ENCODE measurements around the gene RASA1.

RASA1 gene

GRCh38 chr5:87430863-87431457, 163.3 kb downstream of the RASA1 start:
- H3K4me1 ChIP-seq (ENCODE audit: insufficient read depth, low read length): no peaks in the 10 kb centered on the region
- H3K4me3 ChIP-seq (ENCODE audit: low read length): no peak overlapping the region
- no peak overlapping the region for H2AFZ ChIP-seq (ENCODE audit: low read depth, low read length)
- H3K9me3 ChIP-seq (ENCODE audit: low read length): no peaks in the 10 kb centered on the region
- H3K36me3 ChIP-seq (ENCODE audit: insufficient read depth, low read length): no peaks in the 10 kb centered on the region
- H3K27me3 ChIP-seq (ENCODE audit: insufficient read depth, low read length): no peaks in the 10 kb centered on the region

GRCh38 chr5:87432460-87432859, 164.8 kb downstream of the RASA1 start:
- H3K9me3 ChIP-seq (ENCODE audit: low read length): no peaks in the 10 kb centered on the region
- H2AFZ ChIP-seq (ENCODE audit: low read depth, low read length): no peak overlapping the region
- no peaks in the 10 kb centered on the region for H3K4me1 ChIP-seq (ENCODE audit: insufficient read depth, low read length)
- no peak overlapping the region for H3K4me3 ChIP-seq (ENCODE audit: low read length)
- H3K27me3 ChIP-seq (ENCODE audit: insufficient read depth, low read length): no peaks in the 10 kb centered on the region
- no peaks in the 10 kb centered on the region for H3K36me3 ChIP-seq (ENCODE audit: insufficient read depth, low read length)

- Histone ChIP-seq H3K36me3 (ENCODE audit: insufficient read depth, low read length) (no peaks in the 10 kb centered on the region), H3K9me3 (ENCODE audit: low read length) (no peaks in the 10 kb centered on the region), H3K27me3 (ENCODE audit: insufficient read depth, low read length) (peaks cover 2% of the 10 kb centered on the region), H2AFZ (ENCODE audit: low read depth, low read length) (no peak overlapping the region), H3K4me1 (ENCODE audit: insufficient read depth, low read length) (no peaks in the 10 kb centered on the region), H3K4me3 (ENCODE audit: low read length) (no peak overlapping the region)
Measured at GRCh38 chr5:87433945-87434344, 166.3 kb downstream of the RASA1 start.

- H3K9me3 ChIP-seq (ENCODE audit: low read length): no peaks in the 10 kb centered on the region
- H3K36me3 ChIP-seq (ENCODE audit: insufficient read depth, low read length): no peaks in the 10 kb centered on the region
- peaks cover 2% of the 10 kb centered on the region for H3K27me3 ChIP-seq (ENCODE audit: insufficient read depth, low read length)
- no peak overlapping the region for H2AFZ ChIP-seq (ENCODE audit: low read depth, low read length)
- no peak overlapping the region for H3K4me3 ChIP-seq (ENCODE audit: low read length)
- H3K4me1 ChIP-seq (ENCODE audit: insufficient read depth, low read length): no peaks in the 10 kb centered on the region
Measured at GRCh38 chr5:87434461-87434860, 166.8 kb downstream of the RASA1 start.

- Histone ChIP-seq H3K36me3 (ENCODE audit: insufficient read depth, low read length) (no peaks in the 10 kb centered on the region), H3K4me1 (ENCODE audit: insufficient read depth, low read length) (no peaks in the 10 kb centered on the region), H3K4me3 (ENCODE audit: low read length) (no peak overlapping the region), H3K9me3 (ENCODE audit: low read length) (no peaks in the 10 kb centered on the region), H3K27me3 (ENCODE audit: insufficient read depth, low read length) (peaks cover 2% of the 10 kb centered on the region), H2AFZ (ENCODE audit: low read depth, low read length) (no peak overlapping the region)
Measured at GRCh38 chr5:87435144-87435694, 167.5 kb downstream of the RASA1 start.

GRCh38 chr5:87437724-87438123, 170.0 kb downstream of the RASA1 start:
- no peaks in the 10 kb centered on the region for H3K4me1 ChIP-seq (ENCODE audit: insufficient read depth, low read length)
- H3K9me3 ChIP-seq (ENCODE audit: low read length): no peaks in the 10 kb centered on the region
- H3K4me3 ChIP-seq (ENCODE audit: low read length): no peak overlapping the region
- no peak overlapping the region for H2AFZ ChIP-seq (ENCODE audit: low read depth, low read length)
- no peaks in the 10 kb centered on the region for H3K36me3 ChIP-seq (ENCODE audit: insufficient read depth, low read length)
- H3K27me3 ChIP-seq (ENCODE audit: insufficient read depth, low read length): peaks cover 2% of the 10 kb centered on the region

- peaks cover 2% of the 10 kb centered on the region for H3K27me3 ChIP-seq (ENCODE audit: insufficient read depth, low read length)
- no peaks in the 10 kb centered on the region for H3K4me1 ChIP-seq (ENCODE audit: insufficient read depth, low read length)
- no peak overlapping the region for H2AFZ ChIP-seq (ENCODE audit: low read depth, low read length)
- no peaks in the 10 kb centered on the region for H3K36me3 ChIP-seq (ENCODE audit: insufficient read depth, low read length)
- no peaks in the 10 kb centered on the region for H3K9me3 ChIP-seq (ENCODE audit: low read length)
- H3K4me3 ChIP-seq (ENCODE audit: low read length): no peak overlapping the region
Measured at GRCh38 chr5:87438231-87438630, 170.5 kb downstream of the RASA1 start.
